HG03565 (cell line): Measurements from ENCODE around the gene KSR2.

Experiments used
- ATAC-seq: cut with Tn5 transposase; IDR thresholded peaks from one replicate; pipeline ENCODE4 v1.9.1; 2021; ENCODE audit warnings: mild to moderate bottlenecking, moderate library complexity; ENCODE audit not compliant: unreplicated experiment

Gene KSR2

GRCh38 chr12:117968151-117968789 is 520 bp downstream of the KSR2 start:
- ATAC-seq, result no peak

GRCh38 chr12:117967512-117967911 is 1.3 kb downstream of the KSR2 start:
- no peak for ATAC-seq

- no peak for ATAC-seq
Measured at GRCh38 chr12:117967043-117967442, 1.7 kb downstream of the KSR2 start.

GRCh38 chr12:117966511-117966910 is 2.3 kb downstream of the KSR2 start:
- no peak for ATAC-seq

GRCh38 chr12:117963836-117964235 is 5.0 kb downstream of the KSR2 start:
- ATAC-seq, result no peak

- no peak for ATAC-seq
Measured at GRCh38 chr12:117936722-117937484, 31.9 kb downstream of the KSR2 start.

GRCh38 chr12:117933545-117933944 is 35.2 kb downstream of the KSR2 start:
- ATAC-seq, result no peak

- ATAC-seq, result no peak
Measured at GRCh38 chr12:117926391-117926899, 42.3 kb downstream of the KSR2 start.

- no peak for ATAC-seq
Measured at GRCh38 chr12:117921929-117922777, 46.6 kb downstream of the KSR2 start.

- ATAC-seq, result no peak
Measured at GRCh38 chr12:117919479-117919878, 49.3 kb downstream of the KSR2 start.

GRCh38 chr12:117914686-117915085 is 54.1 kb downstream of the KSR2 start:
- ATAC-seq, result no peak

GRCh38 chr12:117912756-117913155 is 56.0 kb downstream of the KSR2 start:
- ATAC-seq, result no peak

GRCh38 chr12:117908411-117908810 is 60.4 kb downstream of the KSR2 start:
- no peak for ATAC-seq

- ATAC-seq, result no peak
Measured at GRCh38 chr12:117907108-117907689, 61.6 kb downstream of the KSR2 start.

- ATAC-seq, result no peak
Measured at GRCh38 chr12:117904051-117904450, 64.7 kb downstream of the KSR2 start.

- ATAC-seq, result no peak
Measured at GRCh38 chr12:117903110-117903840, 65.5 kb downstream of the KSR2 start.

GRCh38 chr12:117901631-117902030 is 67.2 kb downstream of the KSR2 start:
- no peak for ATAC-seq

- no peak for ATAC-seq
Measured at GRCh38 chr12:117900561-117900960, 68.2 kb downstream of the KSR2 start.

- no peak for ATAC-seq
Measured at GRCh38 chr12:117897372-117898161, 71.2 kb downstream of the KSR2 start.

GRCh38 chr12:117896009-117896408 is 72.8 kb downstream of the KSR2 start:
- ATAC-seq, result no peak
